ENCODE results near the gene CBY2. TPM values are rescaled to one million over a fixed set of nuclear protein-coding genes. Genes with fewer than 3 reads are reported as not detected.
"Not testable (repeated sequence)": the region's sequence is repeated elsewhere in the genome, so short reads cannot be mapped to it uniquely, and the experiment has no call there.

The CBY2 gene, protein sequence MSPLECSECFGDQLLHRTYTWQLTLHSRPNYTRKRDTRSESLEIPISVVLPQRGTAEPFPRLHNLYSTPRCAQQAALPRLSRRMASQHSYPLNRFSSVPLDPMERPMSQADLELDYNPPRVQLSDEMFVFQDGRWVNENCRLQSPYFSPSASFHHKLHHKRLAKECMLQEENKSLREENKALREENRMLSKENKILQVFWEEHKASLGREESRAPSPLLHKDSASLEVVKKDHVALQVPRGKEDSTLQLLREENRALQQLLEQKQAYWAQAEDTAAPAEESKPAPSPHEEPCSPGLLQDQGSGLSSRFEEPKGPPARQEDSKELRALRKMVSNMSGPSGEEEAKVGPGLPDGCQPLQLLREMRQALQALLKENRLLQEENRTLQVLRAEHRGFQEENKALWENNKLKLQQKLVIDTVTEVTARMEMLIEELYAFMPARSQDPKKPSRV
- total RNA-seq = 0.32 TPM

DNA sequence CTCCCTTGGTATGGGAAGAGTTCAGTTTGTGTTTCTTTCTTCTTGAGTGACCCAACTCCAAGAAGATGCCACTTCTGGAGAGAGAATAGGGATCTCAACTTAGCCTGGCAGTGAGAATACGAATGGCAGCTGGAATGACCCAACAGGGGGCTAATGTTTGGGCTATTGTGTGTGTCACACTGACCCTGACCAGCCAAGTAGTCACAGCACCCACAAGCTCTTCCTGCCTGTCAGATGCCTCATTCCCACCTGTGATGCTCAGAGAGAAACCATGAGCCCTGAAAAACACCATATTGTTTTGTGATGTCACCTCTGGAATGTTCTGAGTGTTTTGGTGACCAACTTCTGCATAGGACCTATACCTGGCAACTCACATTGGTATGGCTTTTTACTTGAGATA lies at the start of gene CBY2:
Gene CBY2, plus strand, starts transcription at position 233 of the 400 bp plus-strand sequence. Its CDS starts 71 bp downstream, at position 304.
- no peak for ATAC-seq

DNA sequence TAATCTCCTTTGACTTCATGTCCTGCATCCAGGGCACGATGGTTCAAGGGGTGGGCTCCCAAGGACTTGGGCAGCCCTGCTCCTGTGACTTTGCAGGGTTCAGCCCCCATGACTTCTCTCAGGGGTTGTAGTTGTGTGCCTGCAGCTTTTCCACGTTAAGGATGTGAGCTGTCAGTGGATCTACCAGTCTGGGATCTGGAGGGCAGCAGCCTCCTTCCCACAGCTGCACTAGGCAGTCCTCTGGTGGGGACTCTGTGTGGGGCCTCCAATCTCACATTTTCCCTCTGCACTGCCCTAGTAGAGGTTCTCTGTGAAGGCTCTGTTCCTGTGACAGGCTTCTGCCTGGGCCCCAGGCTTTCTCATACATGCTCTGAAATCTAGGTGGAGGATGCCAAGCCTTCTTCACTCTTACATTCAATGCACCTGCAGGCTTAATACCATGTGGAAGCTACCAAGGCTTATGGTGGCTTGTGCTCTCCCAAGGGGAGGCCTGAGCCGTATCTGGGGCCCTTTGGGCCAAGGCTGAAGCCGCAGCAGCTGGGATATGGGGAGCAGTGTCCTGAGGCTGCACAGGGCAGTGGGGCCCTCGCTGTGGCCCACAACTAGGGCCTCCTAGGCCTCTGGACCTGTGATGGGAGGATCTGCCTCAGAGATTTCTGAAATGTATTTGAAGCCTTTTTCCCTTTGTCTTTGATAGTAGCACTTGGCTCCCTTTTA lies 47.3 kb upstream of the CBY2 start:
- no peak for ATAC-seq

DNA sequence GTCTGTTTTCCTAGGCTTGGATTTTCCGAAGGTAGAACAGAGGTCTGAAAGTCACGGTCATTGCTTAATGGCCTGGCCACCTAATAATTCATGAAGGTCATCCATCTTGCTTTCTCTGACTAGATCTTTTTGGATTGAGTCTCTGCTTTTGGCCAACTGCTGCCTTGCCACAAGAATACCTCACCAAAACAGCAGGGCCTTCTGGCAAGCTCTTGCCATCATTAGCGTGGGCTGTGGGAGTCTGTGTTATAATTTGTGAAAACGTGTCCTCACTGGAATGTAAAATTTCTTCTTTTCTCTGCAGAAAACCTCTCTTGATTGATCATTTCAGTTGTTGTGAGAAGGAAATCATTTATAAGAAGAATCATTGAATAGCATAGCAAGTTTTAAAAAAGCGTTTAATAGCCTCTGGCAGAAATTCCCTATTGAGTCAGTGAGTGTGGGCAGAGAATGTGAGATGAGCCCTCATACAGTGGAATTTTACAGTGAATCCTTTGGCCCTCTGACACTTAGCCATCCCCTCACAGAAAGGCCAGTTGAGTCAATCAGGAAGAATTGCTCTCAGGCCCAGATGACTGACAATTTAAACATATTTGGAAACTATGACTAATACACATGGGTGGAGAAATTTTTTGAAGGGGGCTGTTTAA lies 43.4 kb upstream of the CBY2 start:
- ATAC-seq = no peak

DNA sequence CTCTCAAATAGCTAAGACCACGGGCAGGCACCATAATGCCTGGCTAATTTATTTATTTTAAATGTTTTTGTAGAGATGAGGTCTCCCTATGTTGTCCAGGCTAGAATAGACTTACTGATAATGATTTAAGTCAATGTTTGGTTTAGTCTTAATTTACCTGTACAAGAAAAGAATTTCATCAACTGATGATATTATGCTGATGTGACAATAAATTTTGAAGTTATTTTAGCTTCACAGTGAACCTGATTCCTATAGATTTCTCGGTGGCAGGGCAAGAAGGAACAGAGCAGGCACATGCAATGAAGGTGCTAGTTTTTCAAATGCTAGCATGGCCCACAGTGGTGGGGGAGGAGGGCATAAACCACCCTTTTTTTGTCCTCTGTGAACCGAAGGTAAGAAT lies 42.6 kb upstream of the CBY2 start:
- no peak for ATAC-seq

DNA sequence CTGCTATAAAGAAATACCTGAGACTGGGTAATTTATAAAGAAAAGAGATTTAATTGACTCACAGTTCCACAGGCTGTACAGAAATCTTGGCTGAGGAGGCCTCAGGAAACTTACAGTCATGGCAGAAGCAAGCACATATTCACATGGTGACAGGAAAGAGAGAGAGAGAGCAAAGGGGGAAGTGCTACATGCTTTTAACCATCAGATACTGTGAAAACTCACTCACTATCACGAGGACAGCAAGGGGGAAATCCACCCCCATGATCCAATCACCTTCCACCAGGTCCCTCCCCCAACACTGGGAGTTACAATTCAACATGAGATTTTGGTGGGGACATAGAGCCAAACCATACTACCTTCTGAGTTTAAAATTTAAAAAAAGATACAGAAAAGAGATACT lies 41.7 kb upstream of the CBY2 start:
- not testable (repeated sequence) for ATAC-seq

DNA sequence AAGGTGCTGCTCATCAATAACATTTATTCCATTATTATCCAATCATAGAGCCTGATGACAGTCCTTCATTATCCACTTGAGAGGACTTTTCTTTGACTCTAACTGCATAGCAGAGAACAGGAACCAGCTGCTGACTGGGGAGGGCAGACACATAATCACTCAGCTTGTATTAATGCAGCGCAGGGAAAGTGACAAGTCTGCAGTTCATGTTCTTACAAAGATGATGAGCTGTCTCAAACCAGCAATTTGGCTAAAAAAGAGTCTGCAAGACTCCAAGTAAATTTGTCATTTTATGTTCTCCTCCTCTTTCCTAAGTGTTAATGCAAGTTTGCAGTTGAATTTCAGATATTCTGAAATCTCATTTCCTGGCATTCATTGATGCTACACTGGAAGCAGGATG lies 40.0 kb upstream of the CBY2 start:
- no peak for ATAC-seq

DNA sequence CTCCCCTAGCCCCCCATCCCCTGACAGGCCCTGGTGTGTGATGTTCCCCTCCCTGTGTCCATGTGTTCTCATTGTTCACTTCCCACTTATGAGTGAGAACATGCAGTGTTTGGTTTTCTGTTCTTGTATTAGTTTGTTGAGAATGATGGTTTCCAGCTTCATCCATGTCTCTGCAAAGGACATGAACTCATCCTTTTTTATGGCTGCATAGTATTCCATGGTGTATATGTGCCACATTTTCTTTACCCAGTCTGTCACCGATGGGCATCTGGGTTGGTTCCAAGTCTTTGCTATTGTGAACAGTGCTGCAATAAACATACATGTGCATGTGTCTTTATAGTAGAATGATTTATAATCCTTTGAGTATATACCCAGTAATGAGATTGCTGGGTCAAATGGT lies 39.2 kb upstream of the CBY2 start:
- ATAC-seq = not testable (repeated sequence)

DNA sequence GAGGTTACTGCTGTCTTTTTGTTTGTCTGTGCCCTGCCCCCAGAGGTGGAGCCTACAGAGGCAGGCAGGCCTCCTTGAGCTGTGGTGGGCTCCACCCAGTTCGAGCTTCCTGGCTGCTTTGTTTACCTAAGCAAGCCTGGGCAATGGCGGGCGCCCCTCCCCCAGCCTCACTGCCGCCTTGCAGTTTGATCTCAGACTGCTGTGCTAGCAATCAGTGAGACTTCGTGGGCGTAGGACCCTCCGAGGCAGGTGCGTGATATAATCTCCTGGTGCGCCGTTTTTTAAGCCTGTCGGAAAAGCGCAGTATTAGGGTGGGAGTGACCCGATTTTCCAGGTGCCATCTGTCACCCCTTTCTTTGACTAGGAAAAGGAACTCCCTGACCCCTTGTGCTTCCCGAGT lies 32.5 kb upstream of the CBY2 start:
- ATAC-seq = not testable (repeated sequence)

DNA sequence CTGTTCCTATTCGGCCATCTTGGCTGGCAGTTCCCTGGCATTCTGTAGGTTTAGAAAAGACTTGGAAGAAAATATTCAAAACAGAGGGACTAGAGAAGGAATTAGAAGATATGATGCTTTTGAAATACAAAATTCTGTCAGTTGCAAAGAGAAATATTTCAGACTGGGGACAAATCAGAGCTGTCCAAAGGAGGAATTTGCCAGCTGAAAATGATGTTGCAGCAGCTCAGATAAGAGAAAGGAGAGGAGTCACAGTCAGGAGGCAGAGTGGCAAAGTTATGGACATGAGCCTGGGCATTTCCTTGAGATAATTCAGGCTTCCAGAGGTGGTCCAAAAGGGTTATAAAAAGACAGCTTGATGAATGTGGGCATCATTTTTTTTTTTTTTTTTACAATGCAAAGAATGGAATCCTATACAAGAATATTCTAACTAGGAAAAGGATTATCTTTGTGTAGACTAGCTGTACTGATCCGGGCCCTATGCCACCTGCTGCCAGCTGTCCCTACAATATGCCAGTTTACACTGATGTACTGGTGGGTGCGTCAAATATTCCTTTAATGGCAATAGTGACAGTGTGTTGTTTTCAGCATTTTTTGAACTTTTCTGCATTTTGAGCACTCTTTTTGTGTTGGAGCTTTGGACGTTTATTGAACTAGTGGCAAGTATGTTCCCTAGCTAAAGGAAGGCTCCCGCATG lies 31.8 kb upstream of the CBY2 start:
- no peak for ATAC-seq

DNA sequence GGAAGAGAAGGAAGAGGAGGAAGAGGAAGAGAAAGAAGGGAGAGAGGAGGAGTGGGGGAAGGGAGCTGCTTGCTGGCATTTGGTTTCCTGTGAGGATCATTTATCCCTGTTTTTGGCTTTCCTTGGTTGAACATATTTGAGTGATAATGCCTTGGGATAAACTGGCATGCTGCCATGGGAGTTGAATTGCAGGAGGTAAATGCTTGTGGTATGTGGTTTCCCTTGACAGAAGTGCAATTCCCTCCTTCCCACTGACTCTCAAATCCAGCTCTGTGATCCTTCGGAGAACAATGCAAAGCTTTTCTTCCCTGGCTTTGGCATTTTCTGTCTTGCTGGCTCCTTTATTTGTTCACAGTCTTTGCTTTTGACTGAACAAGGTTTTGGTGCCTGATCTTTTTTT lies 27.2 kb upstream of the CBY2 start:
- no peak for ATAC-seq

DNA sequence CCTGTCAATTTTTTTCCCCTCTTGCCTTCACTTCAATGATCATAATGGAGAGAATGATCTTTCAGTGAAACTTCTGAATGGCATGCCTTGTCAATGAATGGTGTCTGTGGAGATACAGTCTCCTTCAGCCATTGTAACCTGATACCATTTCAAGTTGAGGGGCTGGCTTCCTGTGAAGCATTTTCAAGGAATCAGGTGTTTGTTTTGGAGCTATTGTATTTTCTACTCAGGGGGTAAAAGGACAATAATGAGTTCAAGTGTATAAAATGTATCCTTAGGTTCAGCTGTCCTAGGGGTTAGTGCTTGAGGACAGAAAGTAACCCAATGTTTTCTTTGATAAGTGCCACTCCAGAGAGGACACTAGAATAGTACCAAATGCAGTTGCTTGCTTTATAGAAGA lies 23.8 kb upstream of the CBY2 start:
- no peak for ATAC-seq

DNA sequence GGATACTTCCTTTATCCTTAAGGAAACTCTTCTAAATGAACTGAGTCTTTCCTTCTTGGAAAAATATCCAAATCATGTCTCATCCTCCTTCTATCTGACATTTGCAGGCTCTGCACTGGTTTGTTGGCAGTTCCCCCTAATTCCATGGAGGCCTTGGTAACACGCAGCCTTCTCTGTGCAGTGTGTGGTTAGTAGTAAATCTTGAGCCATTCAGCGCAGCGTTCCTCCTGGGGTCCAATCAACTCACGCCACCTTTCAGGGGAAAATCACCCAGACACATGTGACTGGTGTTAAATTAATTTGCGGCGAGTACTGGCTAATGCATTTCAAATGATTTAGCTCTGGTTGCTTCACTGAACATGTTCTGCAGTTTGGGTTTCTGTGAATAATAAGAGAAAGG lies 21.0 kb upstream of the CBY2 start:
- no peak for ATAC-seq

DNA sequence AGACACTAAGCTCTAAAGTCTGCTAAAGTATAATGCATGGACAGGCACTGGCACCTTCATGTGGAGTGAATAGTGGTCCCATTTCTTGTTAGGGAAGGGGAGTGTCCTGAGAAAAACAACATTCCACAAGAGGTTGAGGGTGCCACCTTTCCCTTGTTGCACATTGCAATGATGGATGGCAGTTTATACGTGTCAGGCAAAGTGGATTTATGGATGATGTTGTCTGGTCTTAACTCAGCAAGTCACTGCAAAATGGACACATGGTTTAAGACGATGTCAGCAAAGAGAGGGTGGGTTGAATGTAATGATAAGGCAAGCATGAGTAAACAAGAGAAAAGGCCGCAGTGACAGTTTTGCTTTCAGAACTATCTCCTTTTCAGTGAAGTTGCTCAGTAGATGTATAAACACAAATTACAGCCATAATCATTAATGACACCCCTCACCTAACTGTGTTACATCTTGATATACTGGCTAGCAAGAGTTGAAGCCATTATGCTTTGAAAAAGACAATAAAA lies 19.6 kb upstream of the CBY2 start:
- ATAC-seq = no peak

DNA sequence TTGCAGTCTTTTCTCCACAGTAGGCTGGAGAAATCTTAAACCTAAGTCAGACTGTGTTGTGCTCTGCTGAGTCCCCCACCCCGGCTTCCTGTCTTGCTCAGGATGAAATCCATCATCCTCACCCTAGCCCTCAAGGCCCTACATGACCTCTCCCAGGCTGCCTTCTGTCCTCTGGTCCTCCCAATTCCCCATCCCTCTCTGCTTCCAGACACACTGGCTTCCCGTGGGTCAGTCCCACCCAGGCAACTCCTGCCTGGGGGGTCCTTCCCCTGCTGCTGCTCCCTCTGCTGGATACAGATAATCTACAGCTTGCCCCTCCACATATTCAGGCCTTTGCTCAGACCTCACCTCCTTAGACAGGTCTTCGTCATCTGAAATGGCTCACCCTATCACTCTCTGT lies 18.4 kb upstream of the CBY2 start:
- ATAC-seq = no peak

DNA sequence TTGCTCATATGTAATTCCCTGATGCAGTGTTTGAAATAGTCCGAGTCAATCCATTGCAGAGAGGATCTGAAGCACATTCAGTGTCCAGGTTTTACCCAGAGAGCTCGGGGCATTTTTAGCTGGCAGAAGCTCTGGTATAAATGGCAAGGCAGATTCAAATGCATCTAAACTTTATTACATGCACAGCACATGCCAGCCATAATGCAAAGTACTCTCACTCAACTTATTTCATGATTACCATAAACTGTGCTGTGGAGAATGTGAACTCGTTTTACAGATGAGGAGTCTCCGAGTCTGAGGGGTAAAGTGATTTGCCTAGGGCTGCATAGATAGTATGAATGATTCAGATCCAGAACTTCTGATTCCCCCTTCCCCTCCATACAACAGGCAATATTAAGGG lies 13.5 kb upstream of the CBY2 start:
- no peak for ATAC-seq

DNA sequence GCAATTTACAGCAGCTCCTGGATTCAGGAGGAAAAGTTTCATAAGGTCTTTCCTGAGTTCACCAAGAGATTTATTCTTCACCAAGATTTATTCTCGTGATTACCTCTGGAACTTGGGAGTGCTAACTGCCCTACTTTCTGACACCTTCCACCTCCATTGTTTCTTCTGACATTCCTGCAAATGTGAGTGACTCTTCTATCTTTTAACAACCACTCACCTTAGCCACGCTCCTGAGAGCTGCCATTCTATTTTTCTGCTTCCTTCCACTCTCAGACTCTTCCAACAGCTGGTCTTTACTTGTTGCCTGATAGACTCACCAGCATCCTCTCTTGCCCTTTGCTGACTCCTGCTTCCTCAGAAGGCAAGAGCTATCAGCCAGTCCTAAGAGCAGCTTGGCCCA lies 11.5 kb upstream of the CBY2 start:
- ATAC-seq = no peak

DNA sequence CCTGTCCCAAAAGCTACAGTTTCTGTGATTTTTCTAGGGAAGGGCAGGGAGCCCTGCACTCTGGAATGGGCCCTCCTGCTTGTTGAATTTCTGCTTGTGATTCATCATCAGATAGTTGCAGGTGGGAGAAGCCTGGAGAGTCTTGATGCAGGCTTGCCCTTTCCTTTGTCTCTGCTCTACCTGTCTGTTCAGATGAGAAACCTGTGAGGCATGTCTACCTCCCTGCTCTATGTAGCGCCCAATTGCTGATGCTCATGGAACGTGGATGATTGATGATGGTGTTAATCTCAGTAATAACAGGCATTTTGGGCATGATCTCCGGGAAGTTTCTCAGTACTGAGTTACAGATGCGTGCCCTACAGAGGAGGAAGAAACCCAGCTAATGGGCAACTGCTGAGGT lies 10.9 kb upstream of the CBY2 start:
- peak; percentile 94 for ATAC-seq

DNA sequence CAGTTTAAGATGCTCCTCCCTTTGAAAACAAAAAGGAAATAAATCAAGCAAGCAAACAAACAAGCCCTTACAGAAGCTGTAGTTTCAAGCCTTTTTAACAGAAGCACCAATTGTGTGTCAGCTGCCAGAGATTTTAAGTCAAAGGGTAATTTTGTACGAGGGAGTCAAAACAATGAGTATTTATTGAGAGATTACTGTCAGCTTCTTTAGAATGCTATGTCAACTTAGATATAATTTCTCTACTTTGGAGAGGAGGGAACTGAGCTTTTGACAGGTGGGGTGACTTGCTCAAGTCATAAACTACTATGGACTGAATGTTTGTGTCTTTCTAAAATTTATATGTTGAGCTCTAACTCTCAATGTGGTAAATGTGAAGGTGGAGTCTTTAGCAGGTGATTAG lies 10.5 kb upstream of the CBY2 start:
- ATAC-seq = no peak

DNA sequence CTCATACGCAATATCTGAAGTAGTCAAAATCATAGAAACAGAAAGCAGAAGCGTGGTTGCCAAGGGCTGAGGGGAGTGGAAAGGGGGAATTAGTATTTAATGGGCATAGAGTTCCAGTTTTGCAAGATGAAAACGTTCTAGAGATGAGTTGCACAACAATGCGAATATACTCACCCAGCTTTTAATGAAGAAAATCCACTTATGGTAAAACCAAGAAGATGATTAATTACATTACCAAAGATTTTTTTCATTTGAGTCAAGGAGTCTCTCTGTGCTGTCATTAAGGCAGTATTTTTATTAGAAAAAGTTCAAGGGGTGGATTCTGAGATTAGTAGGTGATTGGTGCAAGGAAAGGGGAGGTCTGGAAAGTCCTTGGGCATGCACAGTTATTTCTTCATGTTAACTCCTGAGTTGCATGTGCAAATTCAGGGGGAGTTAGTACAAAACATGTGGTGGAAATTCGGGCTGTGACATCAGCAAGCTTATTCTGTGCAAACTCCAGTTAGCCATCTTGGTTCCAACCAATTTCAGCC lies 6.9 kb upstream of the CBY2 start:
- ATAC-seq = no peak

DNA sequence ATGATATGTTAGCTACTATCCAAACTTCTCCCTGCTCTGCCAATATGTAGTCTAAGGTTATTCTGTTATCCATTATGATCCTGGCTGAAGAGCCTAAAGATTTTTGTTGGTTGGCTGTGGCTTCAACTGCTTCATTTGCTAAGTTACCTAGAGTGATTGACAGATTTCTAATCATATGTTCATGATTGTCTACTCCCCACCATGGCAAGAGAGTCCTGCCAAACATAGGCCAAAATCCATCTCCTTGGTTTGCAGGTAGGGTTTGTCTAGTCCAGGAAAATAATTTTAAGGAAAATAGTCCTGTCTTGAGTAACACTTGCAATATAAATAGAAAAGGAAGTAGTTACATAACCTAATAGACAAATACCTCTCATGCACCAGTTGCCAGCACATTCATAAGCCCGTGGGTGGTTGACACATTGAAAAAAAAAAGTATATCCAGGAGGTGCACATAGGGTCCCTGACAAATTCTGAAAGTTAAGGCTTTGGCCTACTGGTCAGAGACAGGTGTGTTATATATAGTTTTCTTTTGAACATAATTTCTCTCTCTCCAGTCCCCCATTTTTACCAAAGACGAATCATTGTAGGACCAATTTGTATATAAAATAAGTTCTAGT lies 5.4 kb upstream of the CBY2 start:
- ATAC-seq = no peak

DNA sequence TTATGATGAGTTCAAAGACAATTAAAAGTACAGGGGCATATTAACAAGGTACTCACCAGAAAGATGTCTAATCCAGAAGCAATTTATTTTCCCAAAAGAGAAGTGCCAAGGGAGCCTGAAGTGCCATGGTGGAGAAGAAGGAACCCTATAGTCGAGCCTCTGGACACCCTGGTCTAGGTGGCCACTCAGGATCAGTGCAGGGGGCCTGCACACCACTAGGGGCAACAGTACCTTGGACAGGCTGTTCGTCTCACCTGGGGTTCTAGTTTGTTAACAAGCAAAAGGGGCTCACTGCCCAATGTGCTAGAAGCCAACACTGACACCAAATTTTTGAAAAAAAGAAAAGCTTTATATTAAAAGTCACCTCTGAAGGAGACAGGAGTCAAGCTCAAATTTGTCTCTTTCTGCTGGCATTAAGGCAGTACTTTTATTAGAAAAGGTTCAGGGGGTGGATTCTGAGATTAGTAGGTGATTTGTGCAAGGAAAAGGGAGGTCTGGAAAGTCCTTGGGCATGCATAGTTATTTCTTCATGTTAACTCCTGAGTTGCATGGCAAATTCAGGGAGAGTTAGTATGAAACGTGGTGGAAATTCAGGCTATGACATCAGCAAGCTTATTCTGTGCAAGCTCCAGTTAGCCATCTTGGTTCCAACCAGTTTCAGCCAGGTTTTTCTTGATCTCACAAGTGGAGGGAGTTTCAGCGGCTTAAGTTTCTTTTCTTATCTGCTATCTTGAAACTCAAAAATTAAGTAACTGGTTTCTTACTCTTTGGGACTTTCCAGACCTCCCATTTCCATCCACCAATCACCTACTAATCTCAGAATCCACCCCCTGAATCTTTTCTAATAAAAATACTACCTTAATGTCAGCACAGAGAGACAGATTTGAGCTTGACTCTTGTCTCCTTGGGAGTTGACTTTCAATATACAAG lies 884 bp upstream of the CBY2 start:
- ATAC-seq = no peak
